GM23248 (cell line): ENCODE measurements around the gene KIAA2012. TPM values are rescaled to one million over a fixed set of nuclear protein-coding genes. Genes with fewer than 3 reads are reported as not detected.
A peak's percentile ranks its signal among the peaks of the same experiment; 100 is the strongest.
"Not testable (repeated sequence)": the region's sequence is repeated elsewhere in the genome, so short reads cannot be mapped to it uniquely, and the experiment has no call there.

Experiments used
- DNase-seq: peaks from one replicate; pipeline ENCODE4 v3.0.0-alpha.2; 2015
- H2AFZ ChIP-seq: fragments of 200-600 bp; sonication (generic); 2 replicates; pipeline ENCODE4 v1.6.1; 2016; ENCODE audit warnings: antibody characterized with exemption
- H3F3A ChIP-seq: fragments of 200-600 bp; sonication (generic); 2 replicates; pipeline ENCODE4 v1.6.1; 2016; ENCODE audit warnings: mild to moderate bottlenecking, antibody characterized with exemption, mixed run types; ENCODE audit not compliant: insufficient read depth
- H3K27ac ChIP-seq: fragments of 200-600 bp; sonication (generic); 2 replicates; pipeline ENCODE4 v1.5.1; 2016; ENCODE audit warnings: mild to moderate bottlenecking
- H3K27me3 ChIP-seq: fragments of 200-600 bp; sonication (generic); replicated peaks from 2 replicates; pipeline ENCODE4 v1.6.1; 2016; ENCODE audit warnings: mild to moderate bottlenecking; ENCODE audit not compliant: insufficient read depth
- H3K36me3 ChIP-seq: fragments of 200-600 bp; sonication (generic); 2 replicates; pipeline ENCODE4 v1.6.1; 2016; ENCODE audit warnings: low read depth, mild to moderate bottlenecking
- H3K4me1 ChIP-seq: fragments of 200-600 bp; sonication (generic); 2 replicates; pipeline ENCODE4 v1.6.1; 2016; ENCODE audit warnings: mild to moderate bottlenecking; ENCODE audit not compliant: insufficient read depth
- H3K4me2 ChIP-seq: fragments of 200-600 bp; sonication (generic); one replicate; pipeline ENCODE4 v1.6.1; 2016; ENCODE audit warnings: mild to moderate bottlenecking; ENCODE audit not compliant: unreplicated experiment
- H3K4me3 ChIP-seq: fragments of 200-600 bp; sonication (generic); 2 replicates; pipeline ENCODE4 v1.5.1; 2016; ENCODE audit warnings: mild to moderate bottlenecking
- H3K79me2 ChIP-seq: fragments of 200-600 bp; sonication (generic); 2 replicates; pipeline ENCODE4 v1.6.1; 2016; ENCODE audit warnings: mild to moderate bottlenecking; ENCODE audit not compliant: insufficient read depth
- H3K9ac ChIP-seq: fragments of 200-600 bp; sonication (generic); 2 replicates; pipeline ENCODE4 v1.6.1; 2016; ENCODE audit warnings: mild to moderate bottlenecking
- H3K9me2 ChIP-seq: fragments of 200-600 bp; sonication (generic); 2 replicates; pipeline ENCODE4 v1.6.1; 2016; ENCODE audit warnings: mixed run types, mild to moderate bottlenecking, moderate library complexity; ENCODE audit not compliant: insufficient read depth
- H3K9me3 ChIP-seq: fragments of 200-600 bp; sonication (generic); one replicate; pipeline ENCODE4 v1.6.1; 2017; ENCODE audit warnings: low read depth
- H4K20me1 ChIP-seq: fragments of 200-600 bp; sonication (generic); 2 replicates; pipeline ENCODE4 v1.6.0; 2016; ENCODE audit not compliant: insufficient read depth
- EZH2 ChIP-seq: fragments of 200-600 bp; sonication (generic); IDR thresholded peaks from 2 replicates; pipeline ENCODE4 v1.6.1; 2018; ENCODE audit warnings: antibody characterized with exemption, mild to moderate bottlenecking; ENCODE audit not compliant: insufficient read depth, poor library complexity, severe bottlenecking
- EZH2phosphoT487 ChIP-seq: fragments of 200-600 bp; sonication (generic); IDR thresholded peaks from 2 replicates; pipeline ENCODE4 v1.6.1; 2018; ENCODE audit warnings: antibody characterized with exemption, moderate library complexity, mild to moderate bottlenecking, low read depth; ENCODE audit not compliant: insufficient read depth
- WGBS, 2 experiments: methylation state at CpG; one replicate each; pipeline ENCODE4 v1.1.6; 2015 to 2017; ENCODE audit warnings: low lambda C conversion rate in 2 of 2, low coverage in 1 of 2; ENCODE audit errors: missing lambda C conversion rate in 2 of 2; 5-methylcytosine and 5-hydroxymethylcytosine counted together
- in situ Hi-C: fragments of 300-500 bp; cut with MboI; formaldehyde crosslinking; loops from 2 replicates; pipeline ENCODE4 v1.15.0; 2020
- polyA plus RNA-seq: library from polyadenylated mRNA; unstranded; fragments of >200 nt; fragmentation: Nextera tagmentation; extraction: Ambion mirVana; gene quantifications from 2 replicates; pipeline ENCODE4 v1.2.1, GENCODE V29; 2016
- total RNA-seq: library from RNA; depleted of rRNA; stranded (reverse); fragments of >200 nt; shearing (Covaris generic); gene quantifications from 2 replicates; pipeline ENCODE4 v1.2.3, GENCODE V29; 2014

The KIAA2012 gene
- total and polyA plus RNA-seq, 2 experiments from 2014 or later: 0.18 TPM; not detected in 1

DNA sequence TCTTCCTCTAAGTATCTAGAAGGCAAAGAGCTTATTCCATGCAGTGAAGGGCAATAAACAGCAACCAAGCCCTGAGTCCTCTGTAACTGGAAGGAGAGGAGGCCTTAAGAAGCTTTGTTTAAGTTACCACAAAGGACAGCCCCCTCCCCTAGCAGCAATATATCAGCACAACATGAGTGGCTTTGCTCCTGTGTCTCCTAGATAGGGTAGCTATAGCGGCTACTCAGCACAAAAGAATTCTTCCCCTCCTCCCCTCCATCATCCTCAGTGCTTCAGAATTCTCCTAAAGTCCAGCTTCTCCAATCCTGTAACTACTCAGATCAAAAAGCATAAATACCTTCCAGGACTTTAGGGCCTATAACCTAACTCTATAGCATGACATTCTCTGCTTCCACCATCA lies 148.8 kb downstream of the KIAA2012 start:
- Histone ChIP-seq H3K36me3 (0 out of 2 replicates have a peak, but pooled peaks cover 8% of the 10 kb centered on the region), H3K9me3 (no peaks in the 10 kb centered on the region), H3K79me2 (peaks cover 100% of the 10 kb centered on the region), H3K27ac (no peak overlapping the region), H4K20me1 (peaks cover 5% of the 10 kb centered on the region; the same call in 1 of the 2 replicates), H3K9me2 (no peaks in the 10 kb centered on the region), H3K4me3 (no peak overlapping the region), H3K4me1 (peaks cover 13% of the 10 kb centered on the region; the same call in 1 of the 2 replicates), H2AFZ (no peak overlapping the region), H3F3A (no peaks in the 10 kb centered on the region), H3K27me3 (no peaks in the 10 kb centered on the region), H3K9ac (0 out of 2 replicates have a peak overlapping the region, but pooled peaks have one; percentile 2), H3K4me2 (no peak overlapping the region)
- in situ Hi-C loops: no loop called here
- 74 to 77% methylated on average over 1 of the region's 1 CpG for WGBS, 2 experiments
- DNase-seq: peak; percentile 40
- no peak for TF ChIP-seq EZH2phosphoT487
- TF ChIP-seq EZH2: no peak

GRCh38 chr2:202237787-202238233 lies 164.8 kb downstream of the KIAA2012 start:
- peak overlapping the region; percentile 82 for H3K27ac ChIP-seq
- no peaks in the 10 kb centered on the region for H3K9me2 ChIP-seq
- H2AFZ ChIP-seq: peak overlapping the region; percentile 100
- H3K27me3 ChIP-seq: no peaks in the 10 kb centered on the region
- peak overlapping the region; percentile 96 for H3K4me3 ChIP-seq
- TF ChIP-seq EZH2 (no peak), EZH2phosphoT487 (no peak)
- no peaks in the 10 kb centered on the region for H3K36me3 ChIP-seq
- H3K9ac ChIP-seq: peak overlapping the region; percentile 93
- H3K79me2 ChIP-seq: peaks cover 56% of the 10 kb centered on the region
- no peaks in the 10 kb centered on the region for H3K9me3 ChIP-seq
- peak; percentile 87 for DNase-seq
- H4K20me1 ChIP-seq: peaks cover 16% of the 10 kb centered on the region; the same call in 1 of the 2 replicates
- peaks cover 14% of the 10 kb centered on the region for H3K4me1 ChIP-seq
- H3K4me2 ChIP-seq: peak overlapping the region; percentile 98
- peaks cover 13% of the 10 kb centered on the region for H3F3A ChIP-seq
- 1% methylated on average over 24 to 25 of the region's 30 CpGs for WGBS, 2 experiments
- in situ Hi-C loops: no loop called here

DNA sequence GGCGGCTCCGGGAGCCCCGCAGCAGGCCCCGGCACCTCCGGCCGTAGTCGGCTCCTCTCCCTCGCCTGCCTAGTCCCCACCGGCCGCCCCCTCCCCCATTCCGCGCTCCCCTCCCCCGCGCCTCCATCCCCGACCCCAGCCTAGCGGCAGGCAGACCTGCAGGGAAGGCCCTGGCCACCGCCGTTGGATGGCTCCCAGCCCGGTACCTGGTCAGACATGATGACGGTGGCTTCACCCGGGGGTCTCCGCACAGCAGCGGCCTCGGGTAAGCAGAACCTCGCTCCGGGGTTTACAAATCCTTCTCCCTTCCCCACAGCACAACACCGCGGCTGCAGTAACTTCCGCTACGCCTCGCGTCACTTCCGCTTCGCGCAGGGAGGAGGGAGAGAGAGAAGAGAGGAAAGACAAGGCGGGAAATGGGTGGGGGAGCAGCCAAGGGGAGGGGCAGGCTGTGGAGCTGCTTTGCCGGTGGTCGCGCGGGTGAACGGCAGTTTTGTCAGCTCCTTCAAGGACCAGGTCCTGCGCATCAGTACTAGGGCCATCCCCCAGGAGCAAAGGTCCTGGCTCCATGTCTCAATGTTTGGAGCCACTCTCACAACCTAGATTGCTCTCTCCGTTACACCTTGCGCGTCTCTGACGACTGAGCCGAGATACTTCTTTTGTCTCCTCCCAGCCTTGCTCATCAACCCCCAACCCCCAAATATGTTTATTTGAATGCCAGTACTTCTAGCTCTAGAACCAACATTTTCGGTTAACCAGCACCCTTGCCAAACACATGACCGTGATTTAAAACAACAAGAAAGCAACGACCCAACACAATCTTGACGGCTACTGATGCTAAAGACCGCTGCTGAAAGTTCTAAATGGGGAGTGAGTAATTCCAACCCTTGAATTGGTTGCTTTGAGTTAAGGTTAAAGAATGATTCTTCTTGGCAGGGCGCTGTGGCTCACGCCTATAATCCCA lies 165.5 kb downstream of the KIAA2012 start, which contains the start of gene SUMO1:
SUMO1 (minus strand) TSS at position 364 of the 964 bp plus-strand sequence; CDS start at position 218, 146 bp downstream.
- no peaks in the 10 kb centered on the region for H3K9me3 ChIP-seq
- peak within 1 kb of the TSS; percentile 98 for H3K4me2 ChIP-seq
- H4K20me1 ChIP-seq: peaks cover 9% of the 10 kb centered on the region; the same call in 1 of the 2 replicates
- 4 to 5% methylated on average over 31 to 53 of the region's 54 CpGs for WGBS, 2 experiments
- H3K36me3 ChIP-seq: no peaks in the 10 kb centered on the region
- H2AFZ ChIP-seq: peak within 1 kb of the TSS; percentile 100
- no peaks in the 10 kb centered on the region for H3K9me2 ChIP-seq
- peaks cover 49% of the 10 kb centered on the region for H3K79me2 ChIP-seq
- peaks cover 13% of the 10 kb centered on the region for H3F3A ChIP-seq
- DNase-seq: peak; percentile 92
- H3K27me3 ChIP-seq: no peaks in the 10 kb centered on the region
- in situ Hi-C loops: no loop called here
- H3K9ac ChIP-seq: peak within 1 kb of the TSS; percentile 93
- TF ChIP-seq EZH2phosphoT487: no peak
- no peak for TF ChIP-seq EZH2
- peak within 1 kb of the TSS; percentile 82 for H3K27ac ChIP-seq
- H3K4me3 ChIP-seq: peak within 1 kb of the TSS; percentile 96
- peaks cover 10% of the 10 kb centered on the region for H3K4me1 ChIP-seq

DNA sequence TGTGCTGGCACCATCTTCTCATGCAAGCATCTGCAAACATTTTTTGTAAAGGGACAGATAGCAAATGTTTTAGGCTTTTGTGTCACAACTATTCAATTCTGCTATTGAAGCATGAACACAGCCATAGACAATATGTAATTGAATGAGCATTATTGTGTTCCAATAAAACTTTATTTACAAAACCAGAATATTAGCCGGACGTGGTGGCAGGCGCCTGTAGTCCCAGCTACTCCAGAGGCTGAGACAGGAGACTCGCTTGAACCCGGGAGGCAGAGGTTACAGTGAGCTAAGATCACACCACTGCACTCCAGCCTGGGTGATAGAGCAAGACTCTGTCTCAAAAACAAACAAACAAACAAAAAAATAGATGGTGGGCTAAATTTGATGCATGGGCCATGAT lies 174.7 kb downstream of the KIAA2012 start:
- in situ Hi-C loops, H3K27ac ChIP-seq, H3F3A ChIP-seq, H3K9ac ChIP-seq, H3K9me2 ChIP-seq, DNase-seq, H3K79me2 ChIP-seq, H3K36me3 ChIP-seq, H4K20me1 ChIP-seq, H3K4me3 ChIP-seq, H2AFZ ChIP-seq, H3K4me1 ChIP-seq, H3K9me3 ChIP-seq, H3K27me3 ChIP-seq, H3K4me2 ChIP-seq: not testable (repeated sequence)
- WGBS, 2 experiments: 90 to 96% methylated on average over 5 of the region's 5 CpGs
